Peyer's patch (tissue), 4 donors: ENCODE data around the gene CLTB.

Source experiments
- CTCF ChIP-seq, 6 experiments: fragments of 450-650 bp in 4 of 6; fragments of 200-600 bp in 2 of 6; sonication (generic) in 1 of 6; IDR thresholded peaks; one replicate each; pipeline ENCODE4 v1.5.1; 2017 to 2019; ENCODE audit warnings: antibody characterized with exemption in 6 of 6, mild to moderate bottlenecking in 3 of 6, moderate library complexity in 1 of 6
- POLR2A ChIP-seq, 2 donors: fragments of 450-650 bp; IDR thresholded peaks; one replicate each; pipeline ENCODE4 v1.5.1; 2017; ENCODE audit warnings: antibody characterized with exemption in 2 of 2, mild to moderate bottlenecking in 2 of 2, moderate library complexity in 2 of 2

DNA sequence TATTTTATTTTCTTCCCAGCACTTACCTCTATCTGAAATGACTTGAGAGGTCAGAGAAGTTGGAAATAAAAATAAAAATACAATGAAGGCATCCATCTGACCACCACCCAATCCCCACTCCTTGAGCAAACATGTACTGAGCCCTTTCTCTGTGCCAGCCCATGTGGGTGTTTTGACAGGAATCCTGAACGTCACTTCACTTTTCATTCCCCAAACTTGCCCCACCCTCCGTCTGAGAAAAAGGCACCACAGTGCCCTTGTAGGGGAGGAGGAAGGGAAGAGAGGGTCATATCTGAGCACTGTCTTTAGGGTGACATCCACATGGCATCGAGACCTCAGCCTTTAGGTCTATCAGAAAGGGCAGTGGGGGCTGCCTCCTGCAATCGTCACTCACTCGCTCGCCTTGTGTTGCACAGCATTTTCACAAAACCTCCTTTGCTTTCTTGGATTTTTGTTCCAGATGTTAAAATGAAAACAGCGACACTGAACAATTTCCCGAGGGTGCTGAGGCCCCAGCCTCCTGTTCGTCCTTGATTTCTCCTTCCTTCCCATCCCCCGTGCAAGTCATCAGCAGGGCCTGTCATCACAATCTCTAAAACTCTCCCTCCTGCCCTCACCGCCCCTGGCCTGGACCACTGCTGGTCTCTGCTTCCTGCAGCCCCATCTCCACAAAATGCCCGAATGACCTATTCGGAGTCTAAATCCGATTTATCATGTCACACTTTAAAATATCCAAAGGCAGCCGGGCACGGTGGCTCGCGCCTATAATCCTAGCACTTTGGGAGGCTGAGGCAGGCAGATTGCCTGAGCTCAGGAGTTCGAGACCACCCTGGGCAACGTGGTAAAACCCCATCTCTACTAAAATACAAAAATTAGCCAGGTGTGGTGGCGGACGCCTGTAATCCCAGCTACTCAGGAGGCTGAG lies 14.8 kb downstream of the CLTB start:
- TF ChIP-seq CTCF (IDR thresholded peaks at IDR 0.05): no peak
- TF ChIP-seq POLR2A (IDR thresholded peaks at IDR 0.05): no peak
